HG03442 (cell line): ENCODE measurements around the gene GLB1L3.
A peak's percentile ranks its signal among the peaks of the same experiment; 100 is the strongest.
"Not testable (repeated sequence)": the region's sequence is repeated elsewhere in the genome, so short reads cannot be mapped to it uniquely, and the experiment has no call there.

Experiments used
- ATAC-seq: cut with Tn5 transposase; IDR thresholded peaks from one replicate; pipeline ENCODE4 v1.9.1; 2021; ENCODE audit warnings: mild to moderate bottlenecking, moderate library complexity; ENCODE audit not compliant: unreplicated experiment

Gene GLB1L3

GRCh38 chr11:134340354-134340964 lies 64.3 kb downstream of the GLB1L3 start:
- no peak for ATAC-seq

- ATAC-seq, result no peak
Observed at GRCh38 chr11:134341805-134342571, 65.8 kb downstream of the GLB1L3 start.

- no peak for ATAC-seq
Observed at GRCh38 chr11:134342572-134343340, 66.6 kb downstream of the GLB1L3 start.

- no peak for ATAC-seq
Observed at GRCh38 chr11:134343646-134344045, 67.5 kb downstream of the GLB1L3 start.

- not testable (repeated sequence) for ATAC-seq
Observed at GRCh38 chr11:134344497-134345236, 68.5 kb downstream of the GLB1L3 start.

- no peak for ATAC-seq
Observed at GRCh38 chr11:134345237-134345550, 69.0 kb downstream of the GLB1L3 start.

GRCh38 chr11:134346101-134346975 lies 70.2 kb downstream of the GLB1L3 start:
- ATAC-seq, result no peak

DNA sequence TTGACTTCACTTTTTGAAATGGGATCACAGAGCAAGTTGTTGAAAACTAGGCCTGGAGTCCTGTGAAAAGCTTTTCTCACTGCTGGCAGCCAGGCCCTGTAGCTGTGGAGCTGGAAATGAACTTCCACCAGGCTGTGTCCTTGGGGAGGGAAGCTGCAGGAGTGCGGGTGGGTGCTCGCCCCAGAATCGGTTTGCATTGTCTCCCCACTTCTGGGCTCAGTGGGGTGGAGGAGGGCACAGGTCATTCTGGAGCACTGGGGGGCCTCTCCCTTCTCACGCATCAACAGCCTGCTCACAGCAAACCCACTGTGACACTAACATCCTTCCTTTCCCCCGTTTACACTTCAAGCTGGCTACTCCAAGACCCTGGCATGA lies 70.8 kb downstream of the GLB1L3 start:
- ATAC-seq, result no peak

- no peak for ATAC-seq
Observed at GRCh38 chr11:134347441-134347840, 71.3 kb downstream of the GLB1L3 start.

DNA sequence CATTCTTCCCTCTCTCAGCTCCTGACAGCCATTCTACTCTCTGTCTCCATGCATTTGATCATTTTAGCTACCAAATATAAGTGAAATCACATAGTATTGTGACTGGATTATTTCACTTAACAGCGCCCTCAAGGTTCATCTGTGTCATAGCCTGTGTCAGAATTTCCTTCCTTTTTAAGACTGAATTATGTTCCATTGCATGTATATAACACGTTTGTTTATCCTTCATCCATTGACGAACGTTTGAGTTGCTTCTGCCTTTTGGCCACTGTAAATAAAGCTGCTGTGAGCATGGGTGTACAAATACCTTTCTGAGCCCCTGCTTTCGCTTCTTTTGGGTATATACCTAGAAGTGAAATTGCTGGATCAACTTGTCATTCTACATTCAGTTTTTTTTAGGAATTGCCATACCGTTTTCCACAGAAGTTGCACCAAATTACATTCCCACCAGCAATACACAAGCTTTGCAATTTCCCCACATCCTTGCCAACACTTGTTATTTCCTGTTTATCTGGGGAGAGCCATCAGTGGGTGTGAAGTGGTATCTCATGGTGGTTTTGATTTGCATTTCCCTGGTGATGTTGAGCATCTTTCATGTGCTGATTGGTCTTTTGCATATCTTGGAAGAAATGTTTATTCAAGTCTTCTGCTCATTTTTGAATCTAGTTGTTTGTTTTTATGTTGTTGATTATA lies 73.1 kb downstream of the GLB1L3 start:
- ATAC-seq, result peak; percentile 44

GRCh38 chr11:134349802-134350355 lies 73.7 kb downstream of the GLB1L3 start:
- ATAC-seq, result peak; percentile 5

GRCh38 chr11:134350381-134350780 lies 74.2 kb downstream of the GLB1L3 start:
- ATAC-seq, result peak; percentile 80

DNA sequence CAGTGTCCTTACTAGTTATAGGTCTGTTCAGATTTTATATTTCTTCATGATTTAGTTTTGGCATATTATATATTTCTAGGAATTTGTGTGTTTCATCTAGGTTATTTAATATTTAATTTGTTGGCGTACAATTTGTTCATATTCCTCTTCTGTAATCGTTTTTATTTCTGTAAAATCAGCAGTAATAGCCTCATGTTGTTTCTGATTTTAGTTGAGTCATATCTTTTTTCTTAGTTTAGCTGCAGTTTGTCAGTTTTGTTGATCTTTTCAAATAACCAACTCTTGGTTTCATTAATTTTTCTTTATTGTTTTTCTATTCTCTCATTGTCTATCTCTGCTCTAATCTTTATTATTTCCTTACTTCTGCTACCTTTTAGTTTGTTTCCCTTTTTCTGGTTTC lies 75.9 kb downstream of the GLB1L3 start:
- no peak for ATAC-seq

GRCh38 chr11:134355136-134355535 lies 79.0 kb downstream of the GLB1L3 start:
- no peak for ATAC-seq

DNA sequence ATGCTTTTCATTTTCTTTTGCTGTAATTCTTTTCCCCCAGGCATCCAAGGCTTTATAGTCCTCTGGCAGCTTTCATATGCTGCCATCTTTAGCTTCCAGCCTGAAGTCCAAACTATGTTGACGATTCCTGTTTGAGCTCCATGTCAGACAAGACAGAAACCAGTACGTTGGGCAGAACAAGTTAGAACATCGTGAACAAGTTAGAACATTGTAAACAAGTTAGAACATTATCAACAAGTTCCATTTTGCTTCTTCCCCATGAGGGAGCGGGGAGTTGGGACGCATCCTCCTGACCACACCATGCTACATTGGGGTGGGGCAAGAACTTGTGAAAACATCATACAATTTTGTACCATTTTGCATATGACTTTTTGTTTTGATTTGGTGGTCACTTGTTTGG lies 79.5 kb downstream of the GLB1L3 start:
- ATAC-seq, result no peak

GRCh38 chr11:134356656-134357544 lies 80.7 kb downstream of the GLB1L3 start:
- no peak for ATAC-seq

- ATAC-seq, result no peak
Observed at GRCh38 chr11:134357545-134357839, 81.3 kb downstream of the GLB1L3 start.

DNA sequence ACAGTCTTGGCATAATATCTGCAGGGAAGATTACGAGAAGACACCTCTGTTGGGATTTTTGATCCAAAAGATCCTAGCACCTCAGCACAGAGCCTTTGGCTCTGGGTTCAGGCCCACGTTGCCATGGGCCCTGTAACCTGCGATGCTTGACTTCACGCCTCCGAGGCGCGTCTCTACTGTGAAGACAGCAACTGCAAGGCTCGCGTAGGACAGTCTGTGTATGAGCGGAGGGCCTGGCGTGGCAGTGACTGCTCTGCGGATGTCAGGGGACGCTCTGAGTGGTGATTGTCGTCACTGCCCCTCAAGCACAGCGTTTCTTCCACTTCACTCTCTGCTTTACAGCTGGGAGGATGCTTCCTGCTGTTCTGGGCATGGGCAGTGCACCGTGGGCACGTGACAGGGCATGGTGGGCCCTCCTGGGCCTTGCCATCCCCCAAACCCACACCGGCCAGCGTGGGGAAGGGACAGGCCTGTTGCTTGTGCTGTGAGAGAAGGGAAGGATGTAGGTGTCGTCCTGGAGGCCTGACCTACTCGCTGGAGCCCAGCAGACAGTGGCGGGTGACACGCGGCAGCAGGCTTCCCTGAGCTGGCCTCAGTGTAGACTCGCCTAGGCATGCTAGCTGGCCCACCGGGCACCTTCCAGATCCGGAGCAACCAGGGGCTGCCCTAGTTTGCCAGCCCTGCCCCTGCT lies 82.1 kb downstream of the GLB1L3 start:
- no peak for ATAC-seq
